Ishikawa (cell line): ENCODE measurements around the gene KRT17.

Experiments used
- FOXM1 ChIP-seq: IDR thresholded peaks from 2 replicates; pipeline ENCODE4 v1.6.1; 2012; ENCODE audit warnings: low read depth, borderline replicate concordance
- TCF12 ChIP-seq: IDR thresholded peaks from 2 replicates; pipeline ENCODE4 v1.6.1; 2012; ENCODE audit warnings: low read depth
- YY1 ChIP-seq: IDR thresholded peaks from 2 replicates; pipeline ENCODE4 v1.6.1; 2012; ENCODE audit warnings: low read depth

DNA sequence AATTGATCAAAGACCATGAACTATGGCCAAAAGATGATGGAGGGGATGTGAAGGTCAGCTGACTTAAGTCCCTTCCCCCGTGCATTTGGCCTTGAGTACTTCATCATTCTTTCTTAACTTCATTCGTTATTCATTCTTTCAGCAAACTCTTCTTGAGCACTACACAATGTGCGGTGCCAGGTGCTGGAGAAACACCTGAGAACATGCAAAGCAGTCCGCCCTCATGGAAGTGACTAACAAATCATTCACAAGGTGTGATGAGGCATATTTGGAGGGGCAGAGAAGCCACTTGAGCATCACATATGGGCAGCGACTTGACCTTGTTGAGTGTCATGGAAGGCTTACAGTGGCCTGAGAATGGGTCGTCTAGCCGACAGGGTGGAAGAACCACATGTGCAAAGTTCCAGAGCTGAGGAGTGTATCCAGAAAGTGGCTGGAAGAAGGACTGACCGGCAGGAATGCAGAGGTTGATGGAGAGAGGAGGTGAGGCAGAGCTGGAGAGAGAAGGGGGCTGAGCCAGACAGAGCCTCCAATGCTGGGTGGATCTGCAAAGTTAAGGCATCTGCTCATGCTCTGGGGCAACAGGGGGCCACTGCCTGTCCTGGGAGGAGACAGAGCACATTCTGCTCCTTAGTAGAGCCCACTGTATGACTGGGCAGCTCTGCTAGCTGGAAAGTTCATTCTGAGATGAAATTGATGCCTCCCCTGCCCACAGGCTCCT lies 39.2 kb upstream of the KRT17 start:
- no peak for TF ChIP-seq TCF12
- no peak for TF ChIP-seq YY1
- TF ChIP-seq FOXM1: no peak
